Neural progenitor cell (in vitro differentiated cells): ENCODE data around the gene TNS3. TPM values are rescaled to one million over a fixed set of nuclear protein-coding genes. Genes with fewer than 3 reads are reported as not detected.

ENCODE experiments used
- DNase-seq: peaks from one replicate; pipeline ENCODE4 v3.0.0-alpha.2; 2016; ENCODE audit warnings: low spot score
- H2AFZ ChIP-seq: fragments of 200-600 bp; sonication (generic); replicated peaks from 2 replicates; pipeline ENCODE4 v1.6.1; 2016; ENCODE audit warnings: antibody characterized with exemption
- H3F3A ChIP-seq: fragments of 200-600 bp; sonication (generic); 2 replicates; pipeline ENCODE4 v1.6.1; 2016; ENCODE audit warnings: antibody characterized with exemption, low read depth
- H3K27ac ChIP-seq: fragments of 200-600 bp; sonication (generic); 2 replicates; pipeline ENCODE4 v1.5.1; 2016; ENCODE audit warnings: mild to moderate bottlenecking
- H3K27me3 ChIP-seq: fragments of 200-600 bp; sonication (generic); 2 replicates; pipeline ENCODE4 v1.6.1; 2016; ENCODE audit warnings: mild to moderate bottlenecking, moderate library complexity
- H3K36me3 ChIP-seq: fragments of 200-600 bp; sonication (generic); 2 replicates; pipeline ENCODE4 v1.5.1; 2016
- H3K4me1 ChIP-seq: fragments of 200-600 bp; sonication (generic); 2 replicates; pipeline ENCODE4 v1.6.1; 2016; ENCODE audit warnings: mixed run types
- H3K4me2 ChIP-seq: fragments of 200-600 bp; sonication (generic); 2 replicates; pipeline ENCODE4 v1.6.1; 2016
- H3K4me3 ChIP-seq: fragments of 200-600 bp; sonication (generic); 2 replicates; pipeline ENCODE4 v1.5.1; 2016
- H3K79me2 ChIP-seq: fragments of 200-600 bp; sonication (generic); 2 replicates; pipeline ENCODE4 v1.6.1; 2016; ENCODE audit warnings: low read depth
- H3K9ac ChIP-seq: fragments of 200-600 bp; sonication (generic); 2 replicates; pipeline ENCODE4 v1.6.1; 2016
- H3K9me3 ChIP-seq: fragments of 200-600 bp; sonication (generic); 2 replicates; pipeline ENCODE4 v1.5.1; 2016; ENCODE audit warnings: low read depth
- H4K20me1 ChIP-seq: fragments of 200-600 bp; sonication (generic); 2 replicates; pipeline ENCODE4 v1.6.1; 2016; ENCODE audit warnings: low read depth
- H3K27ac Mint-ChIP-seq: 3 replicates; pipeline ENCODE4 v1.8.0; 2021; ENCODE audit warnings: mixed read lengths
- H3K27me3 Mint-ChIP-seq: 2 replicates; pipeline ENCODE4 v1.8.0; 2022; ENCODE audit warnings: low read depth, mild to moderate bottlenecking, inconsistent platforms, moderate library complexity, mixed read lengths; ENCODE audit not compliant: insufficient read depth
- H3K36me3 Mint-ChIP-seq: 3 replicates; pipeline ENCODE4 v1.8.0; 2021; ENCODE audit warnings: mixed read lengths
- H3K4me1 Mint-ChIP-seq: 3 replicates; pipeline ENCODE4 v1.8.0; 2021; ENCODE audit warnings: mixed read lengths
- H3K4me3 Mint-ChIP-seq: 3 replicates; pipeline ENCODE4 v1.8.0; 2021; ENCODE audit warnings: mild to moderate bottlenecking, moderate library complexity, mixed read lengths
- H3K9me3 Mint-ChIP-seq: 3 replicates; pipeline ENCODE4 v1.8.0; 2020; ENCODE audit warnings: mixed read lengths
- CTCF ChIP-seq: fragments of 200-600 bp; sonication (generic); IDR thresholded peaks from 2 replicates; pipeline ENCODE4 v1.5.1; 2017; ENCODE audit warnings: antibody characterized with exemption, mild to moderate bottlenecking
- EZH2 ChIP-seq: fragments of 200-600 bp; sonication (generic); IDR thresholded peaks from 2 replicates; pipeline ENCODE4 v1.6.1; 2017; ENCODE audit warnings: antibody characterized with exemption, mild to moderate bottlenecking, moderate library complexity
- EZH2phosphoT487 ChIP-seq: fragments of 200-600 bp; sonication (generic); IDR thresholded peaks from 2 replicates; pipeline ENCODE4 v1.6.1; 2017; ENCODE audit warnings: antibody characterized with exemption
- total RNA-seq: library from RNA; depleted of rRNA; stranded (reverse); fragments of >200 nt; gene quantifications from 2 replicates; pipeline ENCODE4 v1.2.3, GENCODE V29; 2015; ENCODE audit warnings: low replicate concordance

Gene TNS3
- total RNA-seq, 1 donor from 2014 or later = 15.0 TPM

DNA sequence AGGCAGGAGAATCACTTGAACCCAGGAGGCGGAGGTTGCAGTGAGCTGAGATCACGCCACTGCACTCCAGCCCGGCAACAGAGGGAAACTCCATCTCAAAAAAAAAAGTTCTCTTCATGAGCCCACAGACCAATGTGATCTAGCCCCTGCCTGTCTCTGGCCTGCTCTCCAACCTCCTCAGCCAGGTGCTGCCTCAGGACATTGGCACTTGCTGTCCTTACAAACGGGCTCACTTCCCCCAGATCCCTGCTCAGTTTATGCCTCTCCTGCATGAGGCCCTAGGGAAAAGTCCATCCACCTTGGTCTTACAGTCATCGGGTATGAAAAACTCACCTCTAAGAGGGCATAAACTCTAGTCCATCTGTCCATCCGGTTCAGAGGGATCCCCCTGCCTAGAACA lies 32.5 kb downstream of the TNS3 start:
- peaks cover 3% of the 10 kb centered on the region for H3K9me3 Mint-ChIP-seq
- Histone ChIP-seq H4K20me1 (no peaks in the 10 kb centered on the region), H3K36me3 (no peaks in the 10 kb centered on the region), H3K4me3 (no peak overlapping the region), H3K9ac (no peak overlapping the region), H3K79me2 (no peaks in the 10 kb centered on the region), H2AFZ (no peak overlapping the region), H3K9me3 (no peaks in the 10 kb centered on the region), H3K27ac (no peak overlapping the region), H3F3A (no peaks in the 10 kb centered on the region), H3K27me3 (no peaks in the 10 kb centered on the region), H3K4me2 (no peak overlapping the region), H3K4me1 (peaks cover 6% of the 10 kb centered on the region)
- no peak for DNase-seq
- no peak for TF ChIP-seq EZH2
- no peak for TF ChIP-seq EZH2phosphoT487
- TF ChIP-seq CTCF = no peak
- peaks cover 4% of the 10 kb centered on the region for H3K27me3 Mint-ChIP-seq
- H3K27ac Mint-ChIP-seq = no peak overlapping the region
- peak overlapping the region; percentile 24 for H3K4me3 Mint-ChIP-seq
- peaks cover 7% of the 10 kb centered on the region for H3K4me1 Mint-ChIP-seq
- peaks cover 5% of the 10 kb centered on the region for H3K36me3 Mint-ChIP-seq

- H3K36me3 Mint-ChIP-seq = peaks cover 5% of the 10 kb centered on the region
Observed at GRCh38 chr7:47548546-47548945, 33.4 kb downstream of the TNS3 start.

GRCh38 chr7:47546733-47547494 lies 35.0 kb downstream of the TNS3 start:
- Histone ChIP-seq H3K4me3 (no peak overlapping the region), H2AFZ (no peak overlapping the region), H3K4me1 (peaks cover 1% of the 10 kb centered on the region), H3K27ac (no peak overlapping the region), H3K9ac (no peak overlapping the region), H3K79me2 (no peaks in the 10 kb centered on the region), H3K4me2 (no peak overlapping the region), H3K27me3 (no peaks in the 10 kb centered on the region), H3K36me3 (no peaks in the 10 kb centered on the region), H3K9me3 (no peaks in the 10 kb centered on the region), H3F3A (no peaks in the 10 kb centered on the region), H4K20me1 (no peaks in the 10 kb centered on the region)
- no peak overlapping the region for H3K4me3 Mint-ChIP-seq
- DNase-seq = no peak
- H3K9me3 Mint-ChIP-seq = no peaks in the 10 kb centered on the region
- H3K36me3 Mint-ChIP-seq = peaks cover 3% of the 10 kb centered on the region
- H3K27ac Mint-ChIP-seq = no peak overlapping the region
- H3K27me3 Mint-ChIP-seq = peaks cover 4% of the 10 kb centered on the region
- peaks cover 7% of the 10 kb centered on the region for H3K4me1 Mint-ChIP-seq
- TF ChIP-seq CTCF (no peak), EZH2 (no peak), EZH2phosphoT487 (no peak)

More at GRCh38 chr7:47548546-47548945, 33.4 kb downstream of the TNS3 start:
- H3K4me3 ChIP-seq = no peak overlapping the region
- no peak overlapping the region for H2AFZ ChIP-seq
- H3K36me3 ChIP-seq = no peaks in the 10 kb centered on the region
- Mint-ChIP-seq H3K27me3 (peaks cover 4% of the 10 kb centered on the region), H3K4me3 (peak overlapping the region; percentile 16), H3K27ac (no peak overlapping the region), H3K9me3 (peaks cover 3% of the 10 kb centered on the region), H3K4me1 (peaks cover 7% of the 10 kb centered on the region)
- H3K4me2 ChIP-seq = no peak overlapping the region
- H3K9me3 ChIP-seq = no peaks in the 10 kb centered on the region
- TF ChIP-seq EZH2phosphoT487 (no peak), CTCF (no peak)
- H3K9ac ChIP-seq = no peak overlapping the region
- peaks cover 6% of the 10 kb centered on the region for H3K4me1 ChIP-seq
- H3K27me3 ChIP-seq = no peaks in the 10 kb centered on the region
- H3K27ac ChIP-seq = no peak overlapping the region
- no peaks in the 10 kb centered on the region for H4K20me1 ChIP-seq
- no peak for DNase-seq
- no peaks in the 10 kb centered on the region for H3K79me2 ChIP-seq
- H3F3A ChIP-seq = no peaks in the 10 kb centered on the region
